Measurements from ENCODE around the gene MIDN. TPM values are rescaled to one million over a fixed set of nuclear protein-coding genes. Genes with fewer than 3 reads are reported as not detected.

Gene MIDN
- total RNA-seq, 1 donor, result 23.2 TPM

GRCh38 chr19:1307755-1308303, 59.4 kb downstream of the MIDN start:
- TF ChIP-seq CTCF (IDR thresholded peaks at IDR 0.05; ENCODE audit: insufficient read depth, low read length), result no peak
- no peak for DNase-seq (ENCODE audit: low read depth)
- H3K4me3 ChIP-seq (ENCODE audit: low read depth, low read length), result no peak overlapping the region

- TF ChIP-seq CTCF (IDR thresholded peaks at IDR 0.05; ENCODE audit: insufficient read depth, low read length), result no peak
- H3K4me3 ChIP-seq (ENCODE audit: low read depth, low read length), result no peak overlapping the region
- no peak for DNase-seq (ENCODE audit: low read depth)
Measured at GRCh38 chr19:1308718-1309117, 60.3 kb downstream of the MIDN start.

Other genes starting within 250 kb of the MIDN start
- gene GRIN3B, start 248.2 kb upstream of the MIDN start, total RNA-seq (ENCODE audit: low replicate concordance), result 0.45 and 0.74 TPM in 2 replicates
- 44.7 and 49.9 TPM in 2 replicates for gene TMEM259, start 227.5 kb upstream of the MIDN start, total RNA-seq (ENCODE audit: low replicate concordance)
- gene RNU6-2, start 227.1 kb upstream of the MIDN start, total RNA-seq (ENCODE audit: low replicate concordance), result not detected in 2 replicates
- 96.0 and 101 TPM in 2 replicates for gene CNN2, start 222.0 kb upstream of the MIDN start, total RNA-seq (ENCODE audit: low replicate concordance)
- gene ABCA7, start 208.5 kb upstream of the MIDN start, total RNA-seq (ENCODE audit: low replicate concordance), result 3.5 and 21.6 TPM in 2 replicates
- 0.18 TPM in 1 of 2 replicates, not detected in the other for gene ARHGAP45, start 181.4 kb upstream of the MIDN start, total RNA-seq (ENCODE audit: low replicate concordance)
- 27.7 and 91.2 TPM in 2 replicates for gene POLR2E, start 153.2 kb upstream of the MIDN start, total RNA-seq (ENCODE audit: low replicate concordance)
- 156 and 288 TPM in 2 replicates for gene GPX4, start 144.6 kb upstream of the MIDN start, total RNA-seq (ENCODE audit: low replicate concordance)
- 18.5 and 41.2 TPM in 2 replicates for gene SBNO2, start 74.3 kb upstream of the MIDN start, total RNA-seq (ENCODE audit: low replicate concordance)
- gene STK11, start 42.8 kb upstream of the MIDN start, total RNA-seq (ENCODE audit: low replicate concordance), result 54.1 and 84.1 TPM in 2 replicates
- gene CBARP, start 10.6 kb upstream of the MIDN start, total RNA-seq (ENCODE audit: low replicate concordance), result 2.3 and 3.1 TPM in 2 replicates
- gene ATP5F1D, start 6.8 kb upstream of the MIDN start, total RNA-seq (ENCODE audit: low replicate concordance), result 15.7 and 55.6 TPM in 2 replicates
- gene CIRBP, start 20.7 kb downstream of the MIDN start, total RNA-seq (ENCODE audit: low replicate concordance), result 245 and 776 TPM in 2 replicates
- gene FAM174C, start 26.9 kb downstream of the MIDN start, total RNA-seq (ENCODE audit: low replicate concordance), result 25.2 and 123 TPM in 2 replicates
- gene EFNA2, start 37.3 kb downstream of the MIDN start, total RNA-seq (ENCODE audit: low replicate concordance), result not detected in 2 replicates
- 14.6 and 40.7 TPM in 2 replicates for gene NDUFS7, start 135.3 kb downstream of the MIDN start, total RNA-seq (ENCODE audit: low replicate concordance)
- gene GAMT, start 153.0 kb downstream of the MIDN start, total RNA-seq (ENCODE audit: low replicate concordance), result 8.8 and 40.6 TPM in 2 replicates
- 17.3 and 43.8 TPM in 2 replicates for gene DAZAP1, start 159.0 kb downstream of the MIDN start, total RNA-seq (ENCODE audit: low replicate concordance)
- 567 and 712 TPM in 2 replicates for gene RPS15, start 189.8 kb downstream of the MIDN start, total RNA-seq (ENCODE audit: low replicate concordance)
- 0.27 and 0.57 TPM in 2 replicates for gene APC2, start 201.5 kb downstream of the MIDN start, total RNA-seq (ENCODE audit: low replicate concordance)
- gene C19orf25, start 230.6 kb downstream of the MIDN start, total RNA-seq (ENCODE audit: low replicate concordance), result 13.2 and 26.8 TPM in 2 replicates
- 0.25 and 2.2 TPM in 2 replicates for gene PCSK4, start 241.8 kb downstream of the MIDN start, total RNA-seq (ENCODE audit: low replicate concordance)
- gene REEP6, start 242.6 kb downstream of the MIDN start, total RNA-seq (ENCODE audit: low replicate concordance), result 0.65 and 2.8 TPM in 2 replicates